Measurements from ENCODE around the gene SLC41A3. TPM values are rescaled to one million over a fixed set of nuclear protein-coding genes. Genes with fewer than 3 reads are reported as not detected.

The SLC41A3 gene
- total and polyA plus RNA-seq, 10 of the 15 experiments (the other 5 are each of a cell fraction or from before 2014, with no cell fraction given) = 8.3 to 29.5 (median 16.7) TPM

- ChIA-PET CTCF (no interaction called here), SMC1A (ENCODE audit: uncharacterized antibody, unreplicated experiment) (no interaction called here), RAD21 (ENCODE audit: unreplicated experiment) (no interaction called here), POLR2A (no interaction called here)
- in situ Hi-C loops (cut with MboI) (no loop called here), intact Hi-C loops (cut with micrococcal nuclease; ENCODE audit: unreplicated experiment) (no loop called here)
- 67% methylated on average over 5 of the region's 5 CpGs for WGBS (ENCODE audit: insufficient coverage, insufficient replicate concordance, low lambda C conversion rate, missing lambda C conversion rate)
- H3K79me2 ChIP-seq (ENCODE audit: control insufficient read depth, insufficient read depth, low read length) = no peaks in the 10 kb centered on the region
- H3K9me3 ChIP-seq (replicated peaks; ENCODE audit: control insufficient read depth, insufficient read depth, low read length) = no peaks in the 10 kb centered on the region
- H3K4me3 ChIP-seq = no peak overlapping the region
- no peak overlapping the region for H3K27ac ChIP-seq (ENCODE audit: control insufficient read depth, insufficient read depth)
- no peak for DNase-seq (ENCODE audit: low read depth, low spot score)
- no peak for ATAC-seq
- H3K4me2 ChIP-seq (ENCODE audit: control insufficient read depth, insufficient read depth) = no peak overlapping the region
- no peaks in the 10 kb centered on the region for H3K36me3 ChIP-seq (ENCODE audit: control insufficient read depth in 2 of 2, insufficient read depth in 2 of 2, low read length in 1 of 2)
- peaks cover 9% of the 10 kb centered on the region for H3K4me1 ChIP-seq (ENCODE audit: control insufficient read depth, insufficient read depth, low read length)
- no TSS peak for BruUV-seq (replicated peaks)
- H4K20me1 ChIP-seq (ENCODE audit: control insufficient read depth, insufficient read depth) = no peaks in the 10 kb centered on the region
- H3K27me3 ChIP-seq (replicated peaks in 1 of 2; ENCODE audit: control insufficient read depth in 2 of 2, insufficient read depth in 2 of 2, low read length in 1 of 2) = no peaks in the 10 kb centered on the region
- H3K9ac ChIP-seq (ENCODE audit: control insufficient read depth, insufficient read depth, low read length) = no peak overlapping the region
- FAIRE-seq = no peak
- no peak overlapping the region for H2AFZ ChIP-seq (ENCODE audit: control insufficient read depth, low read depth, low read length)
- TF ChIP-seq CBX5 (IDR thresholded peaks at IDR 0.05; ENCODE audit: low read depth) (no peak), KAT2A (conservative IDR thresholded peaks at IDR 0.05; ENCODE audit: control insufficient read depth, low read depth, low read length) (no peak), FOXK2 (IDR thresholded peaks at IDR 0.05) (no peak), SIX5 (IDR thresholded peaks at IDR 0.05; ENCODE audit: low read depth, low read length, severe bottlenecking) (no peak), IRF5 (IDR thresholded peaks at IDR 0.05; ENCODE audit: borderline replicate concordance) (no peak), TBL1XR1 (IDR thresholded peaks at IDR 0.05; ENCODE audit: low read depth, low read length) (no peak), ZNF687 (IDR thresholded peaks at IDR 0.05) (no peak), CUX1 (IDR thresholded peaks at IDR 0.05; ENCODE audit: insufficient replicate concordance, low read depth, low read length) (no peak), BMI1 (IDR thresholded peaks at IDR 0.05; ENCODE audit: borderline replicate concordance) (no peak), HDAC6 (IDR thresholded peaks at IDR 0.05; ENCODE audit: unreplicated experiment) (no peak), PBX3 (IDR thresholded peaks at IDR 0.05; ENCODE audit: insufficient replicate concordance, low read depth, low read length) (no peak), MTA3 (IDR thresholded peaks at IDR 0.05; ENCODE audit: borderline replicate concordance, low read length) (no peak)
Observed at GRCh38 chr3:126049289-126050049, 34.5 kb downstream of the SLC41A3 start.
